GF-D8 (cell line): ENCODE data around the gene DHX35.

Source experiments
- DNase-seq: peaks from one replicate; lab custom pipeline; 2025; lab: John Stamatoyannopoulos, UW

Gene DHX35

DNA sequence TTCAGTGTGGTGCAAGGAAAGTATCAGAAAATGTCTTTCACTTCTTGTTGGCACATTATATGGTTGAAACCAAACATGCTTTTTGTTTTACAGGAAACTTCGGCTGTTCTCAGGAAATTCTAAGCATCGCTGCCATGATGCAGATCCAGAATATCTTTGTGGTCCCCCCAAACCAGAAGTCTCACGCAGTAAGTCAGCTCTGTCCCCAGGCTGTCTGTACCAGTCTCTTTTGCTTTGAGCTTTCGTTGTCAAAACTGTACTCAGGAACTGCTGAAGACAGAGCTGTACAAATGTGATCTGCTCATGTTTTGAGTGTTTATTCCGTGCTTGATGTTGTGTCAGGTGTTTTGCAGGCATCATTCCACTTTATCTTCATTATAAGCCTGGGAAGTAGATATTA lies 59.6 kb downstream of the DHX35 start:
- DNase-seq = no peak

GRCh38 chr20:39025883-39026282 lies 63.7 kb downstream of the DHX35 start:
- no peak for DNase-seq

- no peak for DNase-seq
Measured at GRCh38 chr20:39029364-39029763, 67.2 kb downstream of the DHX35 start.

DNA sequence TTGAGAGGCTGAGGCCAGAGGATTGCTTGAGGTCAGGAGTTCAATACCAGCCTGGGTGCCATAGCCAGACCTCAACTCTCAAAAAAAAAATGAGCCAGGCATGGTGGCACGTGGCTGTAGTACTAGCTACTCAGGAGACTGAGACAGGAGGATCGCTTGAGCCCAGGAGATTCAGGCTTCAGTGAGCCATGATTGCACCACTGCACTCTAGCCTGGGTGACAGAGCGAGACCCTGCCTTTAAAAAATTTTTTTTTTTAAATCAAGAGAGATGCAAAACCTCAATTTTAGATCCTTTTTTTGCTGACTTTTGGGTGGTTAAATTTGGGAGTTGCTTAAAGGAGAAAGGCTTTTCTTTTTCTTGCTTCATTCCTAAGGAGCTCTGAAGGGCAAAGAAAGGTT lies 70.9 kb downstream of the DHX35 start:
- DNase-seq = no peak

- DNase-seq = no peak
Measured at GRCh38 chr20:39036011-39036410, 73.9 kb downstream of the DHX35 start.

GRCh38 chr20:39036851-39037250 lies 74.7 kb downstream of the DHX35 start:
- DNase-seq = no peak

DNA sequence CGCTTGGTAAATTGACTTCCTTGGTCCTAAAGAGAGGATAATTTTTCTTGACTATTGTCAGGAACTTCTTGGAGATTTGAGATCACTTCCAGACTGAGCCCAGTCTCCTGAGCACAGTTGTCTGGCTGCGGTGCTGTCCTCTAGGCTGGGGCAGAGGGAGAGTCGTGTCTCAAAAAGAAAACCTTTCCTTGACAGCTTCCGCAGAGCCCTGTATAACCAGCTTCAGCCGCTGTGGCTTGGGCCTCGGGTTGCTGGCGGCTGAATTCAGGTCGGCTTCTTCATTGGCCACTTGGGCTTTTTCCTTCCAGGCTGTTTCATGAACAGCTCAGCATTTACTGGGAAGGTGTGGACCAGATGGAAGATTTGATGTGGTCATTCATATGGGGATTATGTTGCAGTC lies 75.9 kb downstream of the DHX35 start:
- DNase-seq = no peak

- no peak for DNase-seq
Measured at GRCh38 chr20:39038495-39038894, 76.4 kb downstream of the DHX35 start.

GRCh38 chr20:39039261-39039660 lies 77.1 kb downstream of the DHX35 start:
- no peak for DNase-seq

GRCh38 chr20:39040116-39040515 lies 78.0 kb downstream of the DHX35 start:
- DNase-seq = no peak

- DNase-seq = no peak
Measured at GRCh38 chr20:39041067-39041466, 78.9 kb downstream of the DHX35 start.

DNA sequence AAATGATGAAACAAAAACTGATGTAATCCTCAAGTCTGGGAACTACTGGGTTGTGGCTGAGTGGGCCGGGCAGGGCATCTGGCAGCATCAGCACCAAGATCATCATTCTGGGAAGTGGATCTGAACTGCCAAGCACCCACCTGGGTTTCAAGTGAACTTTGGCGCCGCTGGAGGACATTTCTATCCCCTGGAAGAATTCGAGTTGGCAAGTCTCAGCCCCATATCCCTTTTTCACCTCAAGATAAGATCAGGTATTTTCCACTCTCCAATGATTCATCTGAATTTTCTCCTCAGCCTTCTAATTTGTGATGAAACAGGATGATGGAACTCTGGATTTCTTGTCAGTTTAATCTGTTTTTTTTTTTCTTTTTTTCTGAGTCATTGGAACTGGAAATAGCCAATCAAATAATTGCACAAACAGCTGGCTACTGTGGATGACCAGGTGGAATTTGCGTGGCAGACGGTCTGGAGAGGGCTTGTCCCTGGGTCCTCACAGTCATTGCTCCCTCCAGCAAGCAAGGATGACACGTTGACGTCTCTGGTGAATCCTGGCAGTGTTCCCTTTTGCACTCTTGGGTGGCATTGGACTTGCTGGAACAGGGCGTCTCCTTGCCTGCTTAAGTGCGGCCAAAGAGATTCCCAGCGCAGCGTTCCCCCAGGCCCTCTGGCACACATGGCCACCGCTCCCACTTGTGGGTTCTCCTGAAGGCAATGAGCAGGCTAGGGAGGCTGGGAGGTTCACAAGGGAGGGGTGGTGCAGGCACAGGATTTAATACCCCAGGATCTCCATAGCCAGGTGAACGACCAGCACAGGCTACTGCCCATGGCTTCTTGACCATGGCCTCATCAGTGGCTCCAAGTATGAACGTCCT lies 80.4 kb downstream of the DHX35 start:
- DNase-seq = no peak

DNA sequence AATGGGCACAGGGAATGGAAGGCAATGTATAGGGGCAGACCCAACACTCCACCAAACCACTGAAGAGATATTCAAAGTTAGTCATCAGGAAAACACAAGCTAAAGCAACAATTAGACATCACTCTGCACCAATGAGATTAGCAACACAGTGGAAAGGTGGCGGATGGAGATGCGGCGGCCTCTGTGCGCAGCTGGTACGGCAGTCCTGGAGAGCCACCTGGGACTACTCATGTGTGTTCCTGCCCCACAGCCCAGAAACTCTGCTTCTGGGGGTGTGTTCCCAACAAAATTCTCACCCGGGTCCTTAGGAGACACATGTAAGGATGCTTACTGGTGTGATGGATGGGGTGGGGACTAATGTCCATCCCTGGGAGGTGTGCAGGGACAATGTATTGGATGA lies 82.4 kb downstream of the DHX35 start:
- no peak for DNase-seq

GRCh38 chr20:39045676-39046075 lies 83.5 kb downstream of the DHX35 start:
- no peak for DNase-seq

GRCh38 chr20:39047417-39047985 lies 85.4 kb downstream of the DHX35 start:
- no peak for DNase-seq

- peak; percentile 20 for DNase-seq
Measured at GRCh38 chr20:39048000-39048696, 86.0 kb downstream of the DHX35 start.

GRCh38 chr20:39049148-39049547 lies 87.0 kb downstream of the DHX35 start:
- DNase-seq = no peak

GRCh38 chr20:39049684-39050554 lies 87.8 kb downstream of the DHX35 start:
- no peak for DNase-seq

DNA sequence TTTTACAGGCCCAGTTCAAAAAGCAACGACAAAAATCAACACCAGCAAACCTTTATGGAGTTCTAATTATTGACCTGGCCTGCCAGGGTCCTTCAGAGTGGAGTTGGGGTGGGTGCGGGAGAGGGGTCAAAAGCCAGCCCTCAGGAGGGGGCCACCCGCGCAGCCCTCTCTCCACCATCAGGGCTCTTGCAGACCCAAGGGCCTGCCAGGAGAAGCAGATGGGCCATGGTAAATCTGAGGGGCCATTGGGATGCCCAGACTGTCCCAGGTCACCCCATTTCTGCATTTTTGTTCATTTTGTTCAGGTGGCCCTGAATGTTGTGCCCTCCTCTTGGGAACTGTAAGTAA lies 88.4 kb downstream of the DHX35 start:
- no peak for DNase-seq

DNA sequence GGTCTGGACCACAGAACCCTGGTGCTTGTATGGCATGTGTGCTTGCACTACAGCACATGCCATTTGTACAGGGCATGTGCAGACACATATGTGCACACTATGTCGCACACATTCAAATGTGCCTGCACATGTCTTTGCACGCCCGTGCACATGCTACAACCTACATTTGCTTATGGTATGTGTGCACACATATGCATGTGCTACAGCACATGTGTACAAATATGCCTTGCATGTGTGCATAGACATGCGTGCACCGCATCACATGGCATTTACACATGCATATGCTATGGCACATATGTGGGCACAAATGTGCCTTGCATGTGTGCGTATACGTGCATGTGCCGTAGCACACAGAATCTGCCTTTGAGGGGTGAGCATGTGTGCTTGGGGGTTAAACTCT lies 90.5 kb downstream of the DHX35 start:
- no peak for DNase-seq

- no peak for DNase-seq
Measured at GRCh38 chr20:39057143-39057542, 95.0 kb downstream of the DHX35 start.

DNA sequence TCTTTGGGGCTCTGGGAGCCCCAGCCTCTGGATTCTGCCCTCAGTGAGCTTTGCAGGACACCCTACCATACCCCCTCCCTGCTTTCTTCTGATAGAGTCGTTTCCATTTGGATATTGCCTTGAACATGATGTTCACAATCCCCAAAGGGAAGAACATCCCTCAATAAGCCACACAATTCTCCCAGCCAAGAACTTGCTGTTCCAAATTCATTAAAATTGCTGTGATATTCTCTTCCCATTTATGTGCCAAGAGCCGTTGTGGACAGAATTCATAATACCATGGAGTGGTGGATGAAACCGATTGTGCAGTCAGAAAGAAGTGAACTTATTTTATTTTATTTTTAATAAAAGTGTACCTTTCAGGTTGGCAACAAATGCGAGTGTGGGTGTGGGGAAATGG lies 95.8 kb downstream of the DHX35 start:
- DNase-seq = no peak
